GM10266 (cell line): ENCODE results near the gene RAB5IF.

Source experiments
- DNase-seq: peaks from one replicate; pipeline ENCODE4 v3.0.0; 2012; ENCODE audit errors: extremely low spot score
- TF ChIP-seq, protein P1 (sequence below): IDR thresholded peaks from 2 replicates; pipeline ENCODE4 v1.5.1; 2012; ENCODE audit warnings: mild to moderate bottlenecking, low read depth; ENCODE audit not compliant: control insufficient read depth, insufficient read depth; ENCODE audit errors: missing control alignments

Gene RAB5IF

DNA sequence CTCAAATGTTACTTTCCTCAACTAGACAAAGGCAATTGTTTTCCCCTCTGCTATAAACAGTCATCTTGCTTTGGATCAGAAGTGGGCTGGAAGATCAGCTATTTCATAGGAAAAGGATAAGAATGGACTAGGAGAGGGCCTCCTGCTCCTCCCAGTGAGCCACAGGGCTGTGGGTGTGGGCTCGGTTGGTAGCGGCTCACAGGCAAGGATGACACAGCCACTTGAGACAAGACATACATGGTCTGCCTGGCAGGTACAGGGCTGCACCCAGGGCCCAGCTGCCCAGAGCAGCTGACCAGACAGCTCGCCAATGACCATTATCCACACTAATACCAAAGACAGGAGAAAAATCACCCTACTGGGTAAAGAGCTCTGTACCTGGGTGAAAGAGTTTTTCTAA, 49.4 kb downstream of the RAB5IF start:
- TF ChIP-seq, protein P1, sequence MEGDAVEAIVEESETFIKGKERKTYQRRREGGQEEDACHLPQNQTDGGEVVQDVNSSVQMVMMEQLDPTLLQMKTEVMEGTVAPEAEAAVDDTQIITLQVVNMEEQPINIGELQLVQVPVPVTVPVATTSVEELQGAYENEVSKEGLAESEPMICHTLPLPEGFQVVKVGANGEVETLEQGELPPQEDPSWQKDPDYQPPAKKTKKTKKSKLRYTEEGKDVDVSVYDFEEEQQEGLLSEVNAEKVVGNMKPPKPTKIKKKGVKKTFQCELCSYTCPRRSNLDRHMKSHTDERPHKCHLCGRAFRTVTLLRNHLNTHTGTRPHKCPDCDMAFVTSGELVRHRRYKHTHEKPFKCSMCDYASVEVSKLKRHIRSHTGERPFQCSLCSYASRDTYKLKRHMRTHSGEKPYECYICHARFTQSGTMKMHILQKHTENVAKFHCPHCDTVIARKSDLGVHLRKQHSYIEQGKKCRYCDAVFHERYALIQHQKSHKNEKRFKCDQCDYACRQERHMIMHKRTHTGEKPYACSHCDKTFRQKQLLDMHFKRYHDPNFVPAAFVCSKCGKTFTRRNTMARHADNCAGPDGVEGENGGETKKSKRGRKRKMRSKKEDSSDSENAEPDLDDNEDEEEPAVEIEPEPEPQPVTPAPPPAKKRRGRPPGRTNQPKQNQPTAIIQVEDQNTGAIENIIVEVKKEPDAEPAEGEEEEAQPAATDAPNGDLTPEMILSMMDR = no peak
- DNase-seq = no peak

DNA sequence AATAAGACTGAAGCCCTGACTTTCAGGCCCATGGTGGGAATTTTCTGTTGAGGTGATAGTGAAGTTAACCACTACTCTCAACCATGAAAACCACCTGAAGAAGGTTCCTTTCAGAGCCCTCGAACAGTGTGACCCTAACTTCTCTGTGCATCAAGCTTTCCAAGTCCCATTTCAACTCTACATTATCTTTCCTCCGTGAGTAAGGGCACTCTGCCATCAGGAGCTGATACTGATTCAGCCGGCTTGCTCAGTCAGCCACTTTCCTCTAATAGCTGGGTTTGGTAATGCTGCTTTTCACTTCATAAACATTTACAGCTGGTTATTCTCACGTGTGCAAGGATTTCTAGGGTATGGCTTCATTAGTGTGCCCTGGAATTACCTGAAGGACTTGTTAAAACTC, 51.2 kb downstream of the RAB5IF start:
- TF ChIP-seq, protein P1 = no peak

GRCh38 chr20:36658300-36658699, 52.7 kb downstream of the RAB5IF start:
- TF ChIP-seq, protein P1 = no peak
- no peak for DNase-seq

More for the DNA sequence above, 51.2 kb downstream of the RAB5IF start:
- no peak for DNase-seq
